NB4 (cell line): ENCODE results near the gene IGF1R.

Source experiments
- POLR2A ChIP-seq: IDR thresholded peaks from 2 replicates; pipeline ENCODE4 v1.6.1; 2011; ENCODE audit warnings: mild to moderate bottlenecking; ENCODE audit not compliant: insufficient read length; ENCODE audit errors: extremely low read depth
- TF ChIP-seq, protein P1 (sequence below): IDR thresholded peaks from one replicate; pipeline ENCODE4 v1.5.1; 2012; ENCODE audit warnings: low read depth, low read length

DNA sequence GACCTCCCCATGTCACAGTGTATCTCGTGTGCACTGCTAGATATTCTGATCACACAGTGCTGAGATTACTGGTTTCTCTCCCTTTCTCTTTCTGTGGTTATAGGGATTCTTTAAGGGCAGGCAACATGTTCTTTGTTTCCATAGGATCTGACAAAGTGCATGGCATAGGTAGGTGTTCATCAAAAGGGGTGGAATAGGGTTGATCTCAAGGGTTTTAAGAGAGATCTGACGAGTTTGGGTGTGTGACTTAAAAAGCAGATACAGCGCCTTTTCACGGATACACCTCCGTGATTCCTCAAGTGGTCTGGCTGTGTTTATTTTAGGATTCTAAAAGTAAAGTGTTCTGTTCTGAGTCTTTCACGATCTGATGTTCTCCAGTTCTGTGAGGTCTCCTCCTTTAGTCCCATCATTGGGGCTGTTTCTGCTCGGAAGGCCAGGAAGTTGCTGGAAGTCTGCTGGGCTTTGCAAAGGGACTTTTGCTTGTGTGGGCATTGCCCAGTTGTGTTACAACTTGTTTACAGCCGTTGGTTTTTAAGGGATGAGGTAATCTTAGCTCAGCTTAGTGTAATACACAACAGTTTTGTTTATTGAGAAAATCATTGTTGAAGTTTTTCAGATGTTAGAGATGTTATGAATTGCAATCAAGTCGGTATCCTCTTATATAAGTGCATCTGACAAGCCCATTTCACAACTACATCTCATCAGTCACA is 34.8 kb downstream of the IGF1R start:
- TF ChIP-seq, protein P1, sequence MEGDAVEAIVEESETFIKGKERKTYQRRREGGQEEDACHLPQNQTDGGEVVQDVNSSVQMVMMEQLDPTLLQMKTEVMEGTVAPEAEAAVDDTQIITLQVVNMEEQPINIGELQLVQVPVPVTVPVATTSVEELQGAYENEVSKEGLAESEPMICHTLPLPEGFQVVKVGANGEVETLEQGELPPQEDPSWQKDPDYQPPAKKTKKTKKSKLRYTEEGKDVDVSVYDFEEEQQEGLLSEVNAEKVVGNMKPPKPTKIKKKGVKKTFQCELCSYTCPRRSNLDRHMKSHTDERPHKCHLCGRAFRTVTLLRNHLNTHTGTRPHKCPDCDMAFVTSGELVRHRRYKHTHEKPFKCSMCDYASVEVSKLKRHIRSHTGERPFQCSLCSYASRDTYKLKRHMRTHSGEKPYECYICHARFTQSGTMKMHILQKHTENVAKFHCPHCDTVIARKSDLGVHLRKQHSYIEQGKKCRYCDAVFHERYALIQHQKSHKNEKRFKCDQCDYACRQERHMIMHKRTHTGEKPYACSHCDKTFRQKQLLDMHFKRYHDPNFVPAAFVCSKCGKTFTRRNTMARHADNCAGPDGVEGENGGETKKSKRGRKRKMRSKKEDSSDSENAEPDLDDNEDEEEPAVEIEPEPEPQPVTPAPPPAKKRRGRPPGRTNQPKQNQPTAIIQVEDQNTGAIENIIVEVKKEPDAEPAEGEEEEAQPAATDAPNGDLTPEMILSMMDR: no peak
- TF ChIP-seq POLR2A: no peak
